GM12872 (cell line): ENCODE measurements around the gene SPTBN4.

Source experiments
- TF ChIP-seq, protein P1 (sequence below): IDR thresholded peaks from 3 replicates; pipeline ENCODE4 v1.5.1; 2011; ENCODE audit warnings: low read depth, mild to moderate bottlenecking, low read length, moderate library complexity; ENCODE audit not compliant: insufficient read depth

Gene SPTBN4

DNA sequence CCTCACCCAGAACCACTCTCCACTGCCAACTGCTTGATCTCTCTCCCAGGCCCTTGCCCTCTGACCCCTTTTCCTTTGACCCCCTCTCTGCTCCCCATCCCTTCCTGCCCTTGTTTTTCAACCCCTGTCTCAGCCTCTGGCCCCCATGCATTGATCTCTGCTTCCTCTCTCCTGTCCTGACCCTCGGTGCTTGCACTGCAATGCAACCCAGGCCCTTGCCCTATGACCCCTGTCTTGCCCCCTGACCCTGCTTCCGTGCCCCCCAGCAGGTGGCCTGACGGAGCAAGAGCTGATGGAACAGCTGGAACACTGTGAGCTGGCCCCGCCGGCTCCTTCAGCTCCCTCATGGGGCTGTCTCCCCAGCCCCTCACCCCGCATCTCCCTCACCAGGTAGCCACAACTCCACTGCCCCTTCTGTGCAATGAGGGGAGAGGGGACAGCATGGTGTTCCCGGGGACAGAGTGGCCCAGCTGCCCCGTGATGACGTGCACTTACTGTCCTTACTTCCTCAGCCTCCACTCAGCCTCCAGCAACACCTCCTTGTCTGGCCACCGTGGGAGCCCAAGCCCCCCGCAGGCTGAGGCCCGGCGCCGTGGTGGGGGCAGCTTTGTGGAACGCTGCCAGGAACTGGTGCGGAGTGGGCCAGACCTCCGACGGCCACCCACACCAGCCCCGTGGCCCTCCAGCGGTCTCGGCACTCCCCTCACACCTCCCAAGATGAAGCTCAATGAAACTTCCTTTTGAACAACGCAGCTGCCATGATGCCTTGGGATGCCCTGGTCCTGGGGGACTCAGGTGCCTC, 123.9 kb downstream of the SPTBN4 start:
- TF ChIP-seq, protein P1, sequence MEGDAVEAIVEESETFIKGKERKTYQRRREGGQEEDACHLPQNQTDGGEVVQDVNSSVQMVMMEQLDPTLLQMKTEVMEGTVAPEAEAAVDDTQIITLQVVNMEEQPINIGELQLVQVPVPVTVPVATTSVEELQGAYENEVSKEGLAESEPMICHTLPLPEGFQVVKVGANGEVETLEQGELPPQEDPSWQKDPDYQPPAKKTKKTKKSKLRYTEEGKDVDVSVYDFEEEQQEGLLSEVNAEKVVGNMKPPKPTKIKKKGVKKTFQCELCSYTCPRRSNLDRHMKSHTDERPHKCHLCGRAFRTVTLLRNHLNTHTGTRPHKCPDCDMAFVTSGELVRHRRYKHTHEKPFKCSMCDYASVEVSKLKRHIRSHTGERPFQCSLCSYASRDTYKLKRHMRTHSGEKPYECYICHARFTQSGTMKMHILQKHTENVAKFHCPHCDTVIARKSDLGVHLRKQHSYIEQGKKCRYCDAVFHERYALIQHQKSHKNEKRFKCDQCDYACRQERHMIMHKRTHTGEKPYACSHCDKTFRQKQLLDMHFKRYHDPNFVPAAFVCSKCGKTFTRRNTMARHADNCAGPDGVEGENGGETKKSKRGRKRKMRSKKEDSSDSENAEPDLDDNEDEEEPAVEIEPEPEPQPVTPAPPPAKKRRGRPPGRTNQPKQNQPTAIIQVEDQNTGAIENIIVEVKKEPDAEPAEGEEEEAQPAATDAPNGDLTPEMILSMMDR, result no peak

DNA sequence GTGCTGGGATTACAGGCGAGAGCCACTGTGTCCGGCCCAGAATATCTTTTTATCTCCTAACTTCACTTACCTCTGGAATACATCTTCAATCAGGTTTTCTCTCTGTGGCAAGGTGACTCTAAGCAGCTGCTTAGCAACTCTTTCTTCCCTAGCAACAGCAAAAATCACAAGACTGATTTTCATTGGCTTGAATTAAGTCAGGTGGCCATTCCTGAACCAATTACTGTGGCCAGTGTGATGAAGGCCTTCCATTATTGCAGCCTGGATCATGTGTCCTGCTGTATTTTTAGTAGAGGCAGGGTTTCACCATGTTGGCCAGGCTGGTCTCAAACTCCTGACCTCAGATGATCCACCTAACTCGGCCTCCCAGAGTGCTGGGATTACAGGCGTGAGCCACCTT, 125.4 kb downstream of the SPTBN4 start:
- TF ChIP-seq, protein P1, result no peak

DNA sequence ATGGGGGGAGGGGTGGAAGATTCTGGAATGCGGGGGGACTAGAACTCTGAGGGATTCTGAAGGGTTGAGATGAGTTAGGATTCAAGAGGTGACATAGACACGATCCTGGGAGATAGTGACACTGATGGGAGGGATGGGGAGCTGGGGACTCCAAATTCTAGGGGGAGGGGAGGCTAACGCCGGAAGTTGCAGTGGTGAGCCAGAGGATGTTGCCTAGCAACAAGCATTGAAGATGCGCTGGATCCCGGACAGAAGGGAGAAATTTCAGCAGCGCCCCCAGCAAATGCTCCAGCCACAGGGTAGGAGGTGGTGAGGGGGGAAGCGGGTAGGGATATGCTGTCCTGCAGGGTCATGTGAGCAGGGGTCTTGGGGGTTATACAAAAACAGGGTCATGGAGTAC, 127.5 kb downstream of the SPTBN4 start:
- TF ChIP-seq, protein P1, result no peak

DNA sequence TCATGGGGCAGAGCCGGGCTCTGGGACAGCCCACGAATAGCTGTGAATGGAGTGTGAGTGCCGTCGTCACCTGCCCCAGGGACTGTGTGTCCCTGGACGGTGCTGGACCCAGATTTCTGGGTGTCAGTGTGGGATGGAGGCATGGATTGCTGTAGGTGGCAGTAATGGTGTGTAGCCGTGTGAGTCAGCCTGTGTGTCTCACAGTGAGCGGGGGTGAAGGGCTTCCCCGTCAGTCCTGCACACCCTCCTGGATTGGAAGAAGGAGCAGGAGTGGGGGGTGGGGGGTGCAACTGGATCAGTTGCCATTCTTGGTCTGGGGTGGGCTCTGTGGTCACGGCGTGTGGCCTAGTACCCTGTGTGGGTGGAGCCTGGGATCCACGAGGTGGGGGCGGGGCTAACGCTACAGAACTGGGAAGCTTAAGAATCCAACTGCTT, 127.9 kb downstream of the SPTBN4 start:
- TF ChIP-seq, protein P1, result 0 out of 3 replicates have a peak, but pooled peaks have one; percentile 4

DNA sequence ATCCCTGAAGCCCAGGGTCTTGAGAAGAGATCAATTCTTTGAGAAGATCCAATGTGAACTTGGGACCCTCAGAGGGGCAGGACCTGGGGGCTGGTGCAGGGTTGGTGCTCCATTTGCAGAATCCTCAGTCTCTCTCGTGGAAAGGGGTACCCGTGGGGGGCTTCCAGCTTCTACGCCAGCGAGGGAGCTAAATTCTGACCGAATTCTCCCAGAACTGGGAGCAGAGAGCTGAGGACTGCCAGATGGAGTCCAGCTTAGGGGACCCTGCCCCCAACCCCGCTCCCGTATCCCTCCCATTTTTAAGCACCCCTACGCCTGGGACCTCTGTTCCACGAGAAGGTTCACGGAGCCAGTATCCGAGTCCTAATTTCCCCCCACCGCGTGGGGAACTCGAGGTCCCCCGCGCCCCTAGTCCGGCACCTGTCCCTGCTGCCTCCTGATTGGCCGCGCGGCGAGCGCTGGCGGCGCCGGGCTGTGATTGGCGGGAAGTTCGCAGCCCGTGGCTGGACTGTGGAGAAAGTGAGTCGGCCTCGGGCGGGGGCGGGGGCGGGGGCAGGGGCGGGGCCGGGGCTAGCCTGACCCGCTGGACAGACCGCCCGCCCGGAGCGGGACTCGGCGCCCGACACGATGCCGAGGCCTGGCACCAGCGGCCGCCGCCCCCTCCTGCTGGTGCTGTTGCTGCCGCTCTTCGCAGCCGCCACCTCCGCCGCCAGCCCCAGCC, 130.0 kb downstream of the SPTBN4 start:
- TF ChIP-seq, protein P1, result no peak

DNA sequence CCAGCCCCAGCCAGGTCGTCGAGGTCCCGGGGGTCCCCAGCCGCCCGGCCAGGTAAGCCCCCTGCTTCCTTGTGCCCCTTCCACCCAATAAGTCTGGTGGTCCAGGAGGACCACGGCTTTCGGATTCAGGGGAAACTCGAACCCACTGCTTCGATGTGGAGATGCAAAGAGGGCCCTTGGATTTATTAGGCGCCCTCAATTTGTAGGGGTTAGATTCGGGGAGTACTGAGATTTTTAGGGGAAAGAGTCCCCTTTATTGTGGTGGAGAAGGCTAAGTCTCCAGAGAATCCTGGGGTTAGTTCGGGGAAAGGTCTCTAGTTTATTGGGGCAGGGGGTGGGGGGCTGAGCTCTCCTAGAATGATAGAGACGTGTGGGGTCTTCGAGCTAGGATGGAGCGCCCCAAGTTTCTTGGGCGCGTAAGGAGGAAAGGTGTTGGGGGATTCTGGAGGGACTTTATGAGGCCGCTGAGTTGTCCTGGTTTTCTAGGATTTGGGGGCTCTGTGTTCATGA, 130.6 kb downstream of the SPTBN4 start:
- TF ChIP-seq, protein P1, result no peak

DNA sequence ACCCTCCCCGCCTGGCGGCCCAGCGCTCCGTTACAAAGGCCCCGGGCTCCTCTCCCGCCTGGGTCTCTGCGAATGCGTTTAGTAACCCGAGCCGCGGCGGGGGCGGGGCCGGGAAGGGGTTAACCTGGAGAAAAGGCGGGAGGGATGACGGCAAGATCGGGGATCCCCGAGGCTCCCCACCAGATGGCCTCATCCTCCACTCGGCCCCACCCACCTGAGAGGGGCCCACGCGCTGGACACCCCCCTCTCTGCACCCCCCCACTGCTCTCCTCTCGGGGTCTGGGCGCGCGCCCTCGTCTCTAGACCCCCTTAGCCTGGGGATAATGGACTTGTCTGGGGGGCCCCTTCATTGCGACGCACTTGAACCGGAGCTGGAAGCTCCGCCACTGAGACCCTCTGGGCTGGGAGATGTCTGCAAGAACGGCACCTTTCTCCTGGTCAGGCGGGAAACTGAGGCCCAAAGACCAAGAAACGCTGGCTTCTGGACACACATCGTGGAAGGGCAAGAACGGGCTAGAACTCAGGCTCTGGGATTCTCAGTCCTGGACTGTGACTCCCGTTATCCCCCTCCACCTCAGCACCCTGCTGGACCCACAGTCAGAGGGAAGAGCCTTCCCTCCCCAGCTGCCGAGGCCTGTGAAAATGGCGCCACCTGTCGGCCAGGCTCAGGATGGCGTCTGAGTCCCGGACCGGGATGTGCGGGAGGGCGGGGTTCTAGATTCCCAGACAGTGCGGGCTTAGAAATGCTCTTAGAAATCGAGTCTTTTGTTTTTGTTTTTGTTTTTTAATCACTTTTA, 131.5 kb downstream of the SPTBN4 start:
- TF ChIP-seq, protein P1, result peak; percentile 94
